ENCODE results near the gene EVC. TPM values are rescaled to one million over a fixed set of nuclear protein-coding genes. Genes with fewer than 3 reads are reported as not detected.

The EVC gene
- total and polyA plus RNA-seq, 2 of the 4 experiments (the other 2 are of a cell fraction): 16.8 to 18.9 TPM

- H3K27me3 ChIP-seq (ENCODE audit: control insufficient read depth, insufficient read depth, low read length): no peaks in the 10 kb centered on the region
- H3K4ac ChIP-seq (ENCODE audit: low read depth, low read length): no peak overlapping the region
- H3K4me1 ChIP-seq (ENCODE audit: control insufficient read depth, insufficient read depth, low read length): peaks cover 11% of the 10 kb centered on the region
- TF ChIP-seq MXI1 (IDR thresholded peaks at IDR 0.05; ENCODE audit: borderline replicate concordance, low read depth, low read length): no peak
- H3K18ac ChIP-seq (ENCODE audit: low read depth, low read length): no peak overlapping the region
- H2BK20ac ChIP-seq (ENCODE audit: low read depth, low read length): no peak overlapping the region
- peaks cover 19 to 44% of the 10 kb centered on the region in 2 experiments for H3K79me1 ChIP-seq (ENCODE audit: low read depth in 1 of 2, low read length in 2 of 2)
- ChIA-PET POLR2A (ENCODE audit: unreplicated experiment) (no interaction called here), CTCF (no interaction called here)
- in situ Hi-C loops (cut with MboI; ENCODE audit: low sequenced_read_pairs) (no loop called here), dilution Hi-C loops (cut with HindIII; ENCODE audit: low sequenced_read_pairs, unreplicated experiment) (no loop called here), intact Hi-C loops (cut with micrococcal nuclease) (no loop called here)
- no peak overlapping the region for H3K56ac ChIP-seq (ENCODE audit: extremely low read depth, insufficient read depth, low read length)
- H3K27ac ChIP-seq (ENCODE audit: insufficient read depth, low read length): no peak overlapping the region
- H3K14ac ChIP-seq (replicated peaks; ENCODE audit: low read depth, low read length): no peak overlapping the region
- BruUV-seq (replicated peaks): no TSS peak
- WGBS, 2 experiments (ENCODE audit: extremely low coverage in 2 of 2, insufficient read length in 1 of 2): 99% methylated on average over 11 of the region's 14 CpGs; no CpG with 5 or more reads in 1 of the 2 experiments
- H4K8ac ChIP-seq (ENCODE audit: low read depth in 2 of 2, low read length in 2 of 2): no peak overlapping the region
- H2AFZ ChIP-seq (replicated peaks; ENCODE audit: low read length, poor library complexity): no peak overlapping the region
- H3K9me1 ChIP-seq (ENCODE audit: insufficient read depth, low read length): peaks cover 23% of the 10 kb centered on the region
- H3K23ac ChIP-seq (ENCODE audit: low read depth, low read length): no peak overlapping the region
- H2AK5ac ChIP-seq (ENCODE audit: low read depth, low read length): no peak overlapping the region
- H3K9ac ChIP-seq (ENCODE audit: low read depth, low read length): no peak overlapping the region
- H3K4me2 ChIP-seq (ENCODE audit: low read depth, low read length): no peak overlapping the region
- H3K9me3 ChIP-seq (ENCODE audit: control insufficient read depth, insufficient read depth, low read length): no peaks in the 10 kb centered on the region
- no peak overlapping the region for H4K91ac ChIP-seq (ENCODE audit: insufficient read depth, low read depth, low read length)
- H2BK120ac ChIP-seq (ENCODE audit: low read depth, low read length): no peak overlapping the region
- H4K5ac ChIP-seq (ENCODE audit: low read depth, low read length): no peak overlapping the region
- no peak overlapping the region for H2AK9ac ChIP-seq (replicated peaks; ENCODE audit: low read depth, low read length, poor library complexity)
- no peak overlapping the region for H2BK5ac ChIP-seq (ENCODE audit: low read depth, low read length, poor library complexity, severe bottlenecking)
- no peak for ATAC-seq (ENCODE audit: low read depth)
- no peak for DNase-seq
- H3K36me3 ChIP-seq (ENCODE audit: control insufficient read depth, insufficient read depth, low read length): peaks cover 43% of the 10 kb centered on the region
- no peak overlapping the region for H2BK15ac ChIP-seq (ENCODE audit: low read depth, low read length)
- no peak overlapping the region for H3K4me3 ChIP-seq (ENCODE audit: insufficient read depth, low read depth, low read length)
- no peaks in the 10 kb centered on the region; the same call in 1 of the 2 replicates for H4K20me1 ChIP-seq (ENCODE audit: insufficient read depth, low read length)
Observed at GRCh38 chr4:5783486-5783885, 72.5 kb downstream of the EVC start.

Measured in IMR-90 (cell line).